ENCODE measurements around the gene DNAH11.
"Not testable (repeated sequence)": the region's sequence is repeated elsewhere in the genome, so short reads cannot be mapped to it uniquely, and the experiment has no call there.

DNAH11 gene

GRCh38 chr7:21624320-21624719 is 81.5 kb downstream of the DNAH11 start:
- no peak for DNase-seq

GRCh38 chr7:21636694-21637093 is 93.9 kb downstream of the DNAH11 start:
- DNase-seq: no peak

- DNase-seq: no peak
These were observed 96.5 kb downstream of the DNAH11 start for GRCh38 chr7:21639206-21639868.

- DNase-seq: no peak
These were observed 97.3 kb downstream of the DNAH11 start for GRCh38 chr7:21640105-21640504.

GRCh38 chr7:21641546-21641945 is 98.7 kb downstream of the DNAH11 start:
- DNase-seq: no peak

- DNase-seq: no peak
These were observed 99.6 kb downstream of the DNAH11 start for GRCh38 chr7:21642422-21642821.

GRCh38 chr7:21651697-21652096 is 108.9 kb downstream of the DNAH11 start:
- DNase-seq: no peak

GRCh38 chr7:21653623-21654022 is 110.8 kb downstream of the DNAH11 start:
- no peak for DNase-seq

- no peak for DNase-seq
These were observed 113.2 kb downstream of the DNAH11 start for GRCh38 chr7:21656081-21656480.

GRCh38 chr7:21656796-21657195 is 114.0 kb downstream of the DNAH11 start:
- DNase-seq: no peak

GRCh38 chr7:21670496-21670895 is 127.7 kb downstream of the DNAH11 start:
- no peak for DNase-seq

GRCh38 chr7:21671859-21672258 is 129.0 kb downstream of the DNAH11 start:
- no peak for DNase-seq

- no peak for DNase-seq
These were observed 132.4 kb downstream of the DNAH11 start for GRCh38 chr7:21675255-21675654.

GRCh38 chr7:21690705-21691104 is 147.9 kb downstream of the DNAH11 start:
- DNase-seq: no peak

GRCh38 chr7:21691146-21691545 is 148.3 kb downstream of the DNAH11 start:
- not testable (repeated sequence) for DNase-seq

GRCh38 chr7:21700587-21700986 is 157.7 kb downstream of the DNAH11 start:
- DNase-seq: not testable (repeated sequence)

- no peak for DNase-seq
These were observed 159.5 kb downstream of the DNAH11 start for GRCh38 chr7:21702303-21702702.

GRCh38 chr7:21704359-21704758 is 161.5 kb downstream of the DNAH11 start:
- DNase-seq: no peak

- DNase-seq: no peak
These were observed 163.3 kb downstream of the DNAH11 start for GRCh38 chr7:21706131-21706530.

GRCh38 chr7:21707566-21707965 is 164.7 kb downstream of the DNAH11 start:
- DNase-seq: no peak

GRCh38 chr7:21708096-21708495 is 165.3 kb downstream of the DNAH11 start:
- DNase-seq: no peak

- no peak for DNase-seq
These were observed 174.5 kb downstream of the DNAH11 start for GRCh38 chr7:21717323-21717722.

GRCh38 chr7:21718391-21718790 is 175.6 kb downstream of the DNAH11 start:
- no peak for DNase-seq

- DNase-seq: no peak
These were observed 177.0 kb downstream of the DNAH11 start for GRCh38 chr7:21719846-21720245.

GRCh38 chr7:21722371-21722770 is 179.5 kb downstream of the DNAH11 start:
- DNase-seq: no peak

Measured in COR-L47 (cell line).